Endometrial microvascular endothelial cells (primary cell): Measurements from ENCODE around the gene STK24. TPM values are rescaled to one million over a fixed set of nuclear protein-coding genes. Genes with fewer than 3 reads are reported as not detected.
"Not testable (repeated sequence)": the region's sequence is repeated elsewhere in the genome, so short reads cannot be mapped to it uniquely, and the experiment has no call there.

Experiments used
- in situ Hi-C: cut with HindIII; loops from 2 replicates; pipeline ENCODE4 v1.10.0; 2017; ENCODE audit warnings: low sequenced_read_pairs, low pct_unique_long_range_greater_than_20kb; ENCODE audit errors: inconsistent ontology term
- total RNA-seq: library from RNA; depleted of rRNA; stranded (reverse); fragments of >200 nt; gene quantifications from one replicate; pipeline ENCODE4 v1.2.3, GENCODE V29; 2015; ENCODE audit errors: inconsistent ontology term

Gene STK24
- 93.2 TPM for total RNA-seq

GRCh38 chr13:98576963-98577835 is at the start of gene STK24:
Gene STK24 (minus strand): TSS chr13:98577107. CDS start chr13:98576786, 321 bp downstream.
- in situ Hi-C loops = no loop called here

- in situ Hi-C loops = no loop called here
Observed at GRCh38 chr13:98626298-98626935, 49.5 kb upstream of the STK24 start.

- in situ Hi-C loops = not testable (repeated sequence)
Observed at GRCh38 chr13:98624589-98624988, 47.7 kb upstream of the STK24 start.

- in situ Hi-C loops = no loop called here
Observed at GRCh38 chr13:98622931-98623331, 46.0 kb upstream of the STK24 start.

DNA sequence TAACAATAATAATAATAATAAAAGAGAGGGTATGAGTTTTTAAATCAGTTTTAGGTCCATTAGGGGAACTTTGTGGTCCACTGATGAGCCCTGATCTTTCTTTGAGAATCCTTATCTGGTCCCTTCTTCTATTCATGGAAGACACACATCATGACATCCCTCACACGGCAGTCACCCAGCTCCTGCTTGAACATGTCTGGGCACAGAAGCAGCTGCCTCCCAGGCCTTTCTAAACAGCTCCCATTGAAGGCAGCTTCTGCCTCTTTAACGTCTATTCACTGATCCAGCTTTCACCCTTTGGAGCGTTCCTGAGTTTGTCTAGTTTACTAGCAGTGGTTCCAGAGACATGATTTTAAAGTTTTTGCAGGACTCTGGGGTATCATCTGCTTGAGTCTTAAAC is 42.6 kb upstream of the STK24 start:
- in situ Hi-C loops = no loop called here

DNA sequence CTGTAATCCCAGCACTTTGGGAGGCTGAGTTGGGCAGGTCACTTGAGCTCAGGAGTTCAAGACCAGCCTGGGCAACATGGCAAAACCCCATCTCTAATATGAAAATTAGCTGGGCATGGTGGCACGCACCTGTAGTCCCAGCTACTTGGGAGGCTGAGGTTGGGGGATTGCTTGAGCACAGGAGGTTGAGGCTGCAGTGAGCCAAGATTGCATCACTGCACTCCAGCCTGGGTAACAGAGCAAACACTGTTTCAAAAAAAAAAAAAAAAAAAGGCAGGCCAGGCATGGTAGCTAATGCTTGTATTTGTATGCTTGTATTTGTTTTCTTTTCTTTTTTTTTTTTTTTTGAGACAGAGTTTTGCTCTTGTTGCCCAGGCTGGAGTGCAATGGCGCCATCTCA is 38.7 kb upstream of the STK24 start:
- in situ Hi-C loops = not testable (repeated sequence)

DNA sequence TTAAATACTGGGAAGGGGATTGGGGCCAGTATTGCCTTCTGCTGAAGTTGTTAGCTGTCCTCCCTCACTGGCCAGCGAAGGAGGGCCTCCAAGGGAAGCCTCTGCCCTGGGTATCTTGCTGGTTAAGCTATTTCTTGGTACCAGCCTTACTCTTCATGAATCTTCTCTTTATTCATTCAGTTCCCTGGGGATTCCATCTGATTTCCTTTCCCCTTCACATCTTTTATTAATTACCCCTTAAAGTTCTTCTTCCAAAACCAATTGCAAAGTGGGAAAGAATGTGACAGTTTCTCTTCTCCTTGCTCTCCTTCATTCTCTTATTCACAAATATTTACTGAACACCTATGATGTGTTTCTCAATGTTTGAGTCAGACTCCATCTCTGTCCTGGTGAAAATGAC is 36.7 kb upstream of the STK24 start:
- in situ Hi-C loops = no loop called here

GRCh38 chr13:98609756-98610155 is 32.8 kb upstream of the STK24 start:
- in situ Hi-C loops = no loop called here

- in situ Hi-C loops = no loop called here
Observed at GRCh38 chr13:98606296-98606695, 29.4 kb upstream of the STK24 start.

GRCh38 chr13:98599502-98600328 is 22.8 kb upstream of the STK24 start:
- in situ Hi-C loops = no loop called here

DNA sequence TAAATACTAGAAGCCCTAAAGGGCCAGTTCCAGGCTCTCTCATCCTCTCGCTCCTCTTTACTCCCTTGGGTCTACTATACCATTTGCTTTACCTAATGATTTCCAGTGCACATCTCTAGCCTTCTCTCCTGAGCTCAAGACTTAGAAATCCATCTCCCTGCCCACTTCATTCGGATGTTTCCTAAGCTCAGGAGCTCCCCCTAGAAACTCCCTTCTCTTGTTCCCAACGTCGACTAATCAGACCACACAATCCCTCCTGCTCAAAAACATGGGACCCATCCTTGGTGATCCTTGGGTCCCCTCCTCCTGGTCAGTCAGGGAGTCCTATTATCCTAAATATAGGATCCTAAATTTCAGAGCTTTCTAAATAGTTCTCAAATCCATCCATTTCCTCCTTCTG is 21.1 kb upstream of the STK24 start:
- in situ Hi-C loops = no loop called here

DNA sequence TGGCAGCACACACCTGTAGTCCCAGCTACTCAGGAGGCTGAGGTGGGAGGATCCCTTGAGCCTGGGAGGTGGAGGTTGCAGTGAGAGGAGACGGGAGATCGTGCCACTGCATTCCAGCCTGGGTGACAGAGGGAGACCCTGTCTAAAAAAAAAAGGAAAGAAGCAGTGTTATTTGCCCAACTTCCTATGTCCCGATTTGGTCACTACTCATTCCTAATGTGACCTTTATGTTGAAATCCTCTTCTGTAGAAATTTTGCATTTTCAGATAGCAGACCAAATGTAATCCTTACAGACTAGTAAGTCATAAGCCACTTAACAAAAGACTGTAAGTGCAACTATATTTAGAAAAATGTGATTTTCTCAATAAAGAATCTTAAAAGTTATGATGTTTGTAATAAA is 18.2 kb upstream of the STK24 start:
- in situ Hi-C loops = no loop called here

DNA sequence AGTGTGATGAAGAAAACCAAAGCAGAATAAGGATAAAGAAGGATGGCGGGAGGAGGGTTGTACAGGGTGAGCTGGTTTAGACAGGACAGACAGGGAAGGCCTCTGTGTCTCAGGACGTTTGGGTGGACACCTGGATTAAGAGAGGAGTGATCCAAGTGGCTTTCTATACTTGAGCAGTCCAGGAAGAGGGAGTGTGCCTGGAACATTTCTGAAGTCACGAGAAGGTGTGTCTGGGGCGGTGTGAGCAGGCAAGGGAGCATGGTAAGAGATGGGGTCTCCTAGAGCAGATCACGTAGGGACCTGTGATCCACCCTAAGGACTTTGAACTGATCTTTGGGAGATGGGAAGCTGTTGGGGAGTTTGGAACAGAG is 15.4 kb upstream of the STK24 start:
- in situ Hi-C loops = no loop called here

DNA sequence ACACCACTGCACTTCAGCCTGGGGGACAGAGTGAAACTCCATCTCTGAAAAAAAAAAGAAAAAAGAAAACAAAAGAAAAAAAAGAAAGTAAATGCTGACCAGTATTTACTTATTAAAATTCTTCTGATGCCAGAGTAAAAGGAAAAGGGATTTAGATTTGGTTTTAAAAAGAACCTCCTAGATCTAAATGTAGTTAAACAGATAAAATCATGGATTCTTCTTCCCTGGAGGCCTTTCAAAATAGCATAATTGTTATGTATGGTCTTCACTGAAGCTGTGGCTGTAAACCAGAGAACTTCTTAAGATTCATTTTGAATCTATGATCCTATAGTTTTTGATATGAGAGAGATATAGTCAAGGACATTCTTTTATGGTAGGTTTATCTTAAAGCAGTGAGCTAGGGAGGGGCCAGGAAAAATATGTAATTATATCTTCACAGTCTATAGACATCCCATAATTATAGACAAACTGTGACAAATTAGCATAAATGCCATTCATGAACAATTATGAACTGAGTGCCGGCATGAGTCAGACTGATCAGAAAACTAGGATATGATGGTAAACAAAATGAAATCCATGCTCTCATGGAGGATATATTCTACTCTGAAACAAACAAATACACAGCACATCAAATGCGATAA is 14.9 kb upstream of the STK24 start:
- in situ Hi-C loops = no loop called here

- in situ Hi-C loops = not testable (repeated sequence)
Observed at GRCh38 chr13:98590471-98590870, 13.6 kb upstream of the STK24 start.

GRCh38 chr13:98589516-98589915 is 12.6 kb upstream of the STK24 start:
- in situ Hi-C loops = not testable (repeated sequence)

GRCh38 chr13:98586400-98587345 is 9.8 kb upstream of the STK24 start:
- in situ Hi-C loops = no loop called here

GRCh38 chr13:98585946-98586345 is 9.0 kb upstream of the STK24 start:
- in situ Hi-C loops = no loop called here
